Dedifferentiated amniotic fluid mesenchymal stem cell (primary cell): ENCODE data around the gene BTNL2.
A peak's percentile ranks its signal among the peaks of the same experiment; 100 is the strongest.

Experiments used
- DNase-seq: peaks from one replicate; pipeline ENCODE4 v3.0.0-alpha.2; 2016; ENCODE audit errors: extremely low spot score

The BTNL2 gene

DNA sequence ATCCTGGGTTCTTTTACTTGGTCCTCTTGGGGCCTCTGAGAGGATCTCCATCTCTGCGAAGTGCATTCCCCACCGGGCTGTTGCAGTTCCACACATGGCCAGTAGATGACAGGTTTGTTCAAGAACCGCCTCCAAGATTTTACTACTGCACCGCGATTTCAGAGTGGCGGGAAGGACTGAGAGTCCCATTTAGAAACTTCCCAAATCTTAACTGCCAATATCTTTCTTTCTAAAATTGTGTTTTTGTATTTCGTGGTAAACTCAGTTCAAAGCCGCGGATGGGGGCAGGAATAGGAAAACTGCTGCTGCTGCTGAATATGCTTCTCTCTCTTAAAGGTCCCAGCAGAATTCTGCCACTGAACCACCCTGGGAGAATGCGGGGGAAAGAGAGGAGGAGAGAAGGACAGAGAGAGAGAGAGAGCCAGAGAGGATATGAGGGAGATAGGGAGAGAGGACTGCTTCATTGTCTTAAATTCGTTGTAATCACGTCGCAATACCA lies 8.6 kb upstream of the BTNL2 start:
- peak; percentile 68 for DNase-seq

DNA sequence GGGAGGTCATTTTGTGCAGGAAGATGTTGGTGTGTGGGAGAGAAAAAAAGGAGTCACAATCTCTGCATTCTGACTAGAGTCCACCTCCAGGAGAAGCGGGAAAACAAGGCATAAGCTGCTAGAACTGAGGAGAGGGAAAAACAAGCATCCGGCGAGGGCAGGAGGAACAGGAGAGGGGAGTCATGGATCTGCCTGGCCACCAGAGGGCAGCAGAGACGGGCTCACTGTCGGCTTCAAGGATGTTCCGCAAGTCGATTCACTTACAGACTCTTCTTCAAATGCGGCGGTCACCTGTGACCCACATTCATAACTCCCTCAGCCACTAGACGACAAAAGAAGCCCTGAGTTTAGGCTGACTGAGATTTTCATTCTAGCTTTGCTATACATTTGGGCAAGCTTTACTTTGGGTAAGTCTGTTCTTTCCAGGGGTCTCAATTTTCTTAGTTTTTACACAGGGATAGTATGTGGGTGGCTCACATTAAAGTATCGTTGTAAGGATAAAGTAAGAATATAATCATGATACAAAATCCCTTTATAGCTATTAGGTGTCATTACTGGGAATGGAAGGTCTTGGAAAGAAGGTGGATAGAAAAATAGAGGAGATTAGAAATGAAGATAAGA lies 6.6 kb upstream of the BTNL2 start:
- DNase-seq, result peak; percentile 62

DNA sequence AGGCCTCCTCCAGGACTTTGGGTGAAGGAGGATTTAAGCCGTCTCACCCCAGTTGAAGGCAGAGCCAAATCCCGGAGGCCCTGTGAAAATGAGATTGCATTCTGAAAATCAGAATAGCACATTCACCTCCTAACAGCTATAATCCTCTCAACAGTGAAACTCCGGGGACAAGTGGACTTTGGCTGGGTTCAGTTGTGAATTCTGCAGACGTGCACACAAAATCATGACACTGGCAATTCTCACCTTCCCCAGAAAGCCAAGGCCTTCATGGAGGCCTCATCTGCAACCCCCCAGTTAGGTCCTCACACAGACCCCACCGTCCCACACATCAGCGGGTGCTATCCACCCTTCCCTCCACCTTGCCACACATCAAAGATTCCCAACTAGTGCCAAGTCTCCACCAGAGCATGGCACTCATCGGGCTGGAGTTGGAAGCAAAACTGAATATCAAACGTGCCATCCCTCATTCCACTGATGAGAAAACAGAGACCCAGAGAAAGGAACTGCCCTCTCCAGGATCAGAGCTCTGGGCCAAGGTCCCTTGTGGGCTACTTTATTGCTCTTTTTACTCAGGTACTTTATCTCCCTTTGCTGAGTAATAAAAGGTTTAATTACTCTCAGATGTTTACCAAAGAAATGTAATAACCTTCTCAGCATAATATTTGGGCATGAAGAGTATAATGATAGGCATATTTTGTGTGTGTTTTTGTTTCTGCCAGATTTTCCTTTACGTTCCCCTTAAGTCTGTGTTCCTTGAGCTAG lies 4.8 kb upstream of the BTNL2 start:
- no peak for DNase-seq

DNA sequence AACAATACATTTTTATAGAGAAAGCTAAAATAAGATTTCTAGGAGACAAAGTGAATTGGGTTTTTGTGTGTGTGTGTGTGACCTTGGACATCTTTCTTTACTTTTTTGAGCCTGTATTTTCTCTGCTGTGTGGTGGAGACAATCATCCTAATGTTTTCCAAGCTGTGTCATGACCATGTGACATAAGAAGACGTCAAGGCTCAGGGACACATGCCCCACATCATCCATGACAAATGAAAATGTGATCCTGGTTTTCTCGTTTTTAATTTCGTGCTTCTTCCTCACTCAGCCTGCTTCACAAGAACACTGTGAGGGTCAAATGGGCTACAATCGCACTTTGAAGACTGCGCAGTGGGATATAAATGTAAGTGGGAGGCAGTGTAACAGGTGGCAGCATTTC lies 3.9 kb upstream of the BTNL2 start:
- DNase-seq, result no peak

DNA sequence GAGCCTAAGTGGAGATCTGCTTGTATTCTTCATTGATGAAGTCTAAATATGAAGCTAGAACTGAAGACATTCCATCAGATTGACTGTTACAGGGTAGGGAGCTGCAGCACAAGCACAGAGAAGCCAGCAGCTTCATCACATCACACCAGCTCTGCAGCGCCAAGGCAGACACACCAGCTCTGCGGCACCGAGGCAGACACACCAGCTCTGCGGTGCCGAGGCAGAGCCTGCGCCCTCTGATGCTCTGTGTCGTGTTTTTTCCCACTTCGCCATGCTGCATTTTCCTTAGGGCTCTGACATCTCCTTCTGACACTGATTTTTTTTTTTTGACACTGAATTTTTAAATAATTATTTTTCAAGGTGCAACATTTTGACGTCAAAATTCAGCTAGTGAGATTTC lies 784 bp downstream of the BTNL2 start:
- no peak for DNase-seq

DNA sequence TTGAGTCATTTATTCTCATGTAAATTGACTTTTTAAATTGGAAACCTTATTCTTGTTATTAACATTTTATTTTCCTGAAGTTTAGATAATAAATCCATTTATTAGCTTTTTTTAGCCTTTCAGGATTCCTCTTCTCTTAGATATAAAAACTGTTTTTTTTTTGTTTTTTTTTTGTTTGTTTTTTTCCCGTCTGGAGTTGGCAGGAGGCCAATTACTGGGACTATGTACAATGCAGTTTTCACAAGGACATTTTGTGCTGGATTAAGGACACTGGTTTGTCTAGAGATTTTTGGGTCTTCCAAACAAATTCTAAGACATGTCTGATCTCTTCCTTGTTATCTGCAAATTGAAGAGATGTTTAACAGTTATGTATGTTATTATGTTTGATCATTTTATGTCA lies 1.3 kb downstream of the BTNL2 start:
- DNase-seq, result no peak

DNA sequence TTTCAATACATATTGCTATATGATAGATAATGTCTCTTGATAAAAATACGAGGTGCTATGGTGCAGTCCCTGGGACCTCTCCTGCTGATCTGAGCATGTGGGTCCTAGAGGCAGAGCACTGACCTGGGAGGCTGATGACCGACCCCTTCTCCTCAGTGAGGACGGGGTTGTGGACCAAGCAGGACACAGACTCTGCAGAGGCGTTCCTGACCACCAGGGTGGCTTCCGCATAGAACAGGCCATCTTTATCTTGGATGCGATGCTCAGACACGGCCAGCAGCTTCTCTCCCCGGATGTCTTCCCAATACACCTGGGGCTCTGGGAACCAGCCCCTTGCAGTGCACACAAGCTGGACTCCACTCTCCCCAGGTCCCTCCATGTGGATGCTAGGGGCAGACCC lies 4.2 kb downstream of the BTNL2 start:
- DNase-seq, result no peak

DNA sequence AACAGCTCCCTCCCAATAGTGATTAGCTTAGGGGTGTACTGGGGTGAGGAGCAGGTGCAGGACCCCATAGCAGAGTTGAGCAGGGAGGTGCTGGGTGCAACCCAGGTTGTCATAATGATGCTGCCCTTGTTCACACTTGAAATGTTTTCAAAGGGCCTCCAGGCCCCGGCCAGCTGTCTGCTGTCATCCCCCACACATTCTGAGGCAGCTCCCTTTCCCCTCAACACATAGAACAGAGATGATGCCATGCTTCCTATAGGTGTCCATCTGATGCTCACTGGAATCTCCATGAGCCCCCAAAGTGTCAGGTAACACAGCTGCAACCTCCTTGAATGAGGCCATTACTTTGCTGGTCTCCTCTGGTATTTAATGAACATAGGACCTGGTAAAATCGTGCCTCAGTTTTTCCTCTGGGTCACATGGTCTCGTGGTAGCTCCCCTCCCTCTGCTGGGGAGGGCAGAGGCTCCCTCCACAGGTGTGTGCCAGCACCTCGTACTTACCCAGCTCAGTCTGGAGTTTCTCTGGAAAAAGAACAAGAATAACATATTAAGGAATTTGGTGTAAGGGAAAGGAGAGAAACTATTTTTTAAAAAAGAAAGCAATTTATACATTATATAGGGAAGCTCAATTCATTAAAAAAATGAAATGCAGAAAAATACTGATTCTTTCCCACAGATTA lies 5.6 kb downstream of the BTNL2 start:
- no peak for DNase-seq

DNA sequence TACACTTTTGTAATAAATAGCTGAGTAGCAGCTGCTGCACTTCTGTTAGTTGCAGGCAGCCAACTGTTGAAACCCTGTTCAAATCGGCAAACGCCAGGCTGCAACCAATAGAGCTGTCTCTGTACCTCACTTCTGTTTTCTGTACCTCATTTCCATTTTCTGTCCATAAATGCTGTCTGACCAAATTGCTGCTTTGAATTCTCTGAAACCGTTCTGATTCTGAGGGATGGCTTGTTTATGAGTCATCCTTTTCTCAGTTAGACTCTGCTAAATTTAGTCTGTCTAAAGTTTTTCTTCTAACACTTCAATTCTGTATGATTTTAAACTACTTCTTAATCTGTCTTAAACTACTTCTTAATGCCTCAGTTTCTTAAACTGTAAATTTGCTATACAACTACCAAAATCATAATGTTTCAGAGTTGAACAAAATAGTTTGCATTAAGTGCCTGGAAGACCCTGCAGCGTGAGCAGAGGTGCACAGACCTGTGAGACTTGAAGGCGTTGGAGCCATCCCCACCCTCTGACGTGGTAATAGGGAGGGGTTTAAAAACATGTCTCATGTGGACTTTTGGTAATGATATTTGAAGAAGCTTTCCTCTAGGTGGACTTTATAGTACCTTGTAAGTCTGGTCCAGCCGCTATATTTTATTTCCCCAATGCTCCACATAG lies 9.6 kb downstream of the BTNL2 start:
- no peak for DNase-seq

DNA sequence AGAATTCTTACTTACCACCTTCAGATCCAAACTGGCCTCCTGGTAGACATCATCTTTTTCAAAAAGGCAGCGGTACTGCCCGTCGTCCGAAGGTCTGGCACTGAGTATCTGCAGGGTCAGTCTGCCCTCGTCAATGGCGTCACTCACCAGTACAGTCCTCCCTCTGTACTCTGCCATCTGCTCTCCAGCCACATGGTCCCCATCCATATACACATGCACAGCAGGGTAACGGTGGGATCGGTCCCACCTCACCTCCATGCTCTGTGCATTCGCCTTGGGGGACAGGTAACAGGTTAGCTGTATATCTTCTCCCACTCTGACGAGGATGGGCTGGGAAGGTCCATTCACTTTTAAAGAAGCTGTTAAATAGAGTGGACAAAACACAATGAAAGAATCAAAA lies 11.0 kb downstream of the BTNL2 start:
- no peak for DNase-seq

DNA sequence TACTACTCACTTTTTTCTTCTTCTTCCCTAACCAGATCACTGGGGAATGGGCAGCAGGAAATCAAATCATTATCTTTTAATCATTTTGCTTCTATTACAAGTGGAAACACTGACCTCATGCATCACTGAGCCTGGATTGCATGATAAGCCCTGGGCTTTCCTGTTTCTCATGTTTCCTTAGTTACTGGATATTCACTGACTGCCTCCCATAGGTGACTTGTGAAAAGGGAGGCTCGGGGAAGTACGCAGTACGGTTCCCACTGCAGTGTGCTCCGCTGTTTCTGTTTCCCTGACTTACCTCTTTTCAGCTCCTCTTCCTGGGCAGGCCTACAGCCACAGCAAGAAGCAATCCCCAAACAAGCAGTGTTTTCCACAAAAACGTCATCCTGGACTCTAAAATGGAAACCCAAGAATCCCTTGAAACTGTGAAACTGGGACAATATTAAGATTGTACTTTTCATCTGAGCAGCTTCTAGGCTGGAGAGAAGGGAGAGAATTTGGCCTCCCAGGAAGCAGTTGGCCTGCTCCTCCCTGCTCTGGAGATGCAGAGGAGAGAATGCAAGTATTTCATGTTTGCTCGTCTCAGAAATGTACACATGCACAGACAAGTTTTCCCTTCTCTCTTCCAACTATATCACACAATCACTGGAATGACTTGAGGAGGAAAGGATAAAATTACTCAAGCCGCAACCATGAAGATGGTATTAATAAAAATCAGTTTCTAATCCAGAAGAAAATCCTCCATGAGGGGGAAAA lies 13.1 kb downstream of the BTNL2 start:
- no peak for DNase-seq

DNA sequence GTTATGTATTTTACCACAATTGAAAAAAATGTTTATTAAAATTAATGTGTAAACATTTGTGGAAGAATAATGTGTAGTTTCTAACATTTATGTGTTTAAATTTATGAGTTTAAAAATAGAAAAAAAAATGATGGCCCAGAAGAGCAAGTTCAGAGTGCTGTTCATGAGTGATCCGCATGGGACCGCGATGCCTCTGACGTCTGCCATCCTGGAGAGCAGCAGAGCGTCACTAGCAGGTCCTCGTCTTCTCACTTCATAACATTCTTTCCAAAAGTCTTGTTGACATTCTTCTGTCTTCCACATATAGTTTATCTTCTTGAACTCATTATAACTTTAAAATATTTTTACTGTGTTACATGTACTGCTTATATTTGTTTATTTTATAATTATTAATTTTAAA lies 15.5 kb downstream of the BTNL2 start:
- DNase-seq, result no peak

DNA sequence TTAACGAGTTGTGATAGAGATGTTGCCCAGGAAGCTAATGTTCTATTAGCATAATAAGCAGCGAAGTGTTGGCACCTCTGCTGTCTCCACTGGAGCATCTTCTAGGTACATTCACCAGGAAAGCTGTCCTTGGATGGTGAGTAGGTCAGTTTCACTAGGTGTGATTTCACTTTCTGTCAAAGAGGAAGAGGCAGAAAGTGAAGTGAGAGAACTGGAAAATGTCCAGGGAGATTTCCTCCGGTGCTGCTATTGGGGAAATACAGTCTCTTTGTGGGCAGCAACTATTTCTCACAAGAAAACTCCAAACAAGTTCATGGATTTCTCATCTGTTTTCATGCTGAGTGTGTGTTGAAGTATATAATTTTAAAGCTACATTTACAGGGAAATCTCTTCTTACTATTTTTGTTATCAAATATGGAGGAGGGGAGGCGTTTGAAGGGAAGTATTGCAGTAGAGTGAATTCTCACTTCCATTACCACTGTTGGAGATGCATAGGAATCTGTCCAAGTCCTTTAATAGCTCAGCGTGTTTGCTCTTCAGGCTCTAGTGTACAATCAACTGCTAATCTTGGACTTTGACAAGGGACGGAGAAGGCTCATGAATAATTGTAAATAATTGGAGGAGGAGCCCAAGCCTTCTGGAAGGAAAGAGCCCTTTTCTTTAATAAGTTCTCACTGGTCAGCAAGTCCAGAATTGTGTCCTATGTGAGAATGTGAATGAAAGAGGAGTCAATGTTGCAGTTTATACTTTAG lies 19.2 kb downstream of the BTNL2 start:
- no peak for DNase-seq

DNA sequence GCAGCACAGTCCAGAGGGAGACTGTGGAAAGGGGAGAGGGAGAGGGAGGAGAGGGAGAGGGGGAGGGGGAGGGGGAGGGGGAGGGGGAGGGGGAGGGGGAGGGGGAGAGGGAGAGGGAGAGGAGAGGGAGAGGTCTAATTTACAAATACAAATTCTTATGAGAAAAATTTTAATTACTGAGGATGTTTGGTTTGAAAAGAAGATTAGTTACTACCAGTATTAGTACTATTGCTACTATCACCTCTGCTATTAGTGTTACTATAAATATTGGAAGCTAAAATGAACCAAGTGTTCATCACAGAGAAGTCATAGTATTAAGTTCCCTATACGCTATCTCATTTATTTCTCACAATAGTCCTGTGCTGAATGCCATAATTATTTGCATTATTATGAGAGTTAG lies 20.9 kb downstream of the BTNL2 start:
- DNase-seq, result no peak

DNA sequence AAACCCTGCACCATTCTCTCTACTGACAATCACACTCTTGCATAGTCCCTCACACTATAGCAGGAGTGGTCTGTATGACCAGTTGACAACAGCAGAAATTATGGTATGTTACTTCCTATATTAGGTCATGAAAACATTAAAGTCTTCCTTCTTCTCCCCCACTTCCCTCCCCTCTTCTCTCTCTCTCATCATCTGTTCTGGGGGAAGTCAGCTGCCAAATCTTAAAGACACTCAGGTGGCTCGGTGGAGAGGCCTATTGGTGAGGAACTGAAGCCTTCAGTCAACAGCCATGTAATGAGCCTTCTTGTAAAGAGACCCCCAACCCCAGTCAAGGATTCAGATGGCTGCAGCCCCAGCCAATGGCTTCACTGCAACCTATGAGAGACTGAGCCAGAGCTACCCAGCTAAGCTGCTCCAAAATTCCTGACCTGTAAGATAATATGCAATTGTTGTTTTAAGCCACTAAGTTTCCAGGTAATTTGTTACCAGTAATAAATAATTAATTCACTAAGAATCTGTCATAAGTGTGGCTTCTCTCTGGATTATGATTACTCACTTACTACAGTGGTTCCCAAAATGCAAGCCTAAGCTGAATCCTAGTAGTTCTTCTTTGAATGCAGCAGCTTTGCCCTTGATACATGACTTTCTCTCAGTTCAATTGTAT lies 24.1 kb downstream of the BTNL2 start:
- no peak for DNase-seq

DNA sequence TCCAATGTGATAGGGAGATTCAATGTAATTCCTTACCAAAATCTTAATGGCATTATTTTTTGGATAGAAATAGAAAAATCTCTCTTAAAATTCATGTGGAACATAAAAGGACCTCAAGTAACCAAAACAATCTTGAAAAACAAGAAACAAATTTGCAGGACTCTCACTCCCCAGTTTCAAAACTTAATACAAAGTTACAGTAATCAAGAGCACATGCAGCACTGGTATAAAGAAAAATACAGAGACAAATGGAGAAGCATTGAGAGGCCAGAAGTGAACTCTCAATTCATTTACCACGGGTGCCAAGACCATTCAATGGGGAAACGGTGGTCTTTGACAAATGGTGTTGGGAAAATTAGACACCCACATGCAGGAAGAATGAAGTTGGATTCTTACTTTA lies 27.4 kb downstream of the BTNL2 start:
- DNase-seq, result no peak

DNA sequence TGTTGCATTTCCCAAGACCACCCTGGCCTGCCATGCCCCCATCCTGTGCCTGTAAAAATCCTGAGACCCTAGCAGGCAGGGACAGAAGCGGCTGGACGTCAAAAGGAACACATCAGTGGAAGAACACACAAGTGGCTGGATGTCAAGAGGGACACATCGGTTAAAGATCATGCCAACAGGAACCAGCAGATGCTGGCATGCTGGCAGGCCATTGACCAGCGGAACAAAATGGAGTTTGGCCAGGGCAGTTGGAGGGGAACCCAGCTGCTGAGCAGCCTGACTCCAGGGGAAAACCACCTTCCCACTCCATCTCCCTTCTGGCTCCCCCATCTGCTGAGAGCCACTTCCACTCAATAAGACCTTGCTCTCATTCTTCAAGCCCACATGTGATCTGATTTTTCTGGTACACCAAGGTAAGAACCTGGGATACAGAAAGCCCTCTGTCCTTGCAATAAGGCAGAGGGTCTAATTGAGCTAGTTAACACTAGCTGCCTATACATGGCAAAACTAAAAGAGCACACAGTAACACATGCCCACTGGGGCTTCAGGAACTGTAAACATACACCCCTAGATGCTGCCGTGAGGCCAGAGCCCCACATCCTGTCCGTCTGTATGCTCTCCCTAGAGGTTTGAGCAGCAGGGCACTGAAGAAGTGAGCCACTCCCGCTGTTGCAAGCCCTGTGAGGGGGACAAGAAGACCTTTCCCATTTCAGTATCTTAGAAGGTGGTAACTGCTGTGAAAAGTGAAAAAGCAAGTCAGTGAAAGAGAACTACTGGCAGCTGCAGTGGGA lies 31.0 kb downstream of the BTNL2 start:
- DNase-seq, result no peak

DNA sequence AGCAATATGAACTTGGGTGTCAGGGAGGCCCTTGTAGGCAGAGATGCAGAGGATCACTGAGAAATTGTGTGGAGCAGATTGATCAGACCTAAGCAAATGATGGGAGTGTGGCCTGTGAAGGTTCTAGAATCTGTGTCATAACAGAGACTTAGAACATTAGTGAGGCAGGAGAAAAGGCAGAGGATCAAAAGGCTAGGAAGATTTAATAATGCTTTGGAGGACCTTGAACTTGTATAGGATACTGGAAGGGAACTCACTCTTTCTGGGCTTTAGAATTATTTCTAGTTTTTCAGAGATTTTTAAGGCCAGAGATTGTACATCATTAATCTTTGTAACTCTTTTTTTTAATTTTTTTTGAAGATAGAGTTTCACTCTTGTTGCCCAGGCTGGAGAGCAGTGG lies 35.2 kb downstream of the BTNL2 start, which contains the start of gene TSBP1:
TSS of gene TSBP1 (minus strand) at position 101 of the 400 bp plus-strand sequence. CDS start 197 bp downstream, outside the sequence.
- DNase-seq, result no peak

DNA sequence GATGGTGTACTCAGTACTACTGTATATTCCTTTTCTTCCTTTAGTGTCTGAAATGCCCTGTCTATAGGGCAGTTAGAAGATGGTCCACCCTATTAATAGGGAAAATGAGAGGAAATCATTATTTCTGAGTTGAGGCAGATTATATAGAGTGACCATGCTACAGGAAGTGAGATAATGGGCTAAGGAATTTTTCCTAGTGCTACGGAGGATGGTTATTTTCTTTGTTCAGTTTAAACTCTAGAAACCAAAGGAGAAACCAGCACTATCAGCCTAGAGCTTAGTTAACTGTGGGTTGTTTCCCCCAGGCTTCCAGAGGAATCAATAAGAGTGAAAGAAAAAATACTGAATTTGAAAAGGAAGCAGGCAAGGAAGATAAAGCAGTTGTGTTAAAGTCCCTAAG lies 35.8 kb downstream of the BTNL2 start:
- no peak for DNase-seq
